TTC549 (cell line): ENCODE measurements around the gene CD22.

Experiments used
- FAIRE-seq: peaks from 2 replicates; lab custom pipeline; 2012; peaks lifted over from hg19 to GRCh38; lab: Jason Lieb, UNC

Gene CD22

DNA sequence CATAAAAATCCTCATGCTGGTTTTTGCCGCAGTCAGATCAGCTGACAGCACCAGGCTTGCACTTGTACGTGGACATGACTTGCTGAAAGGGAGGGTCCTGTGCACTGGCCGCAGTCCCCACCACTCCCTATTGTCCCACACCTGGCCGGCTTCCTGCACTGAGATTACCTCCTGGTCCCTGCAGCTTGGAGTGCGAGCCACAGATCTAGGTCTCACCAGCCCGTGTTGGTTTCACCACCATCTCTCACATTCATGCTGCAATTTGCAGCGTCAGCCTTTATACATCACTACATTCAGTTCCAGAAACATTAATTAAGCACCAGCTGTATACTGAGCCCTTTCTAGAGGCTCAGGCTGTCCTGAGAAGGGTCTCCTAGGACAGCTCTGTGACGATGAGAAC lies 15.0 kb upstream of the CD22 start:
- FAIRE-seq, result no peak

DNA sequence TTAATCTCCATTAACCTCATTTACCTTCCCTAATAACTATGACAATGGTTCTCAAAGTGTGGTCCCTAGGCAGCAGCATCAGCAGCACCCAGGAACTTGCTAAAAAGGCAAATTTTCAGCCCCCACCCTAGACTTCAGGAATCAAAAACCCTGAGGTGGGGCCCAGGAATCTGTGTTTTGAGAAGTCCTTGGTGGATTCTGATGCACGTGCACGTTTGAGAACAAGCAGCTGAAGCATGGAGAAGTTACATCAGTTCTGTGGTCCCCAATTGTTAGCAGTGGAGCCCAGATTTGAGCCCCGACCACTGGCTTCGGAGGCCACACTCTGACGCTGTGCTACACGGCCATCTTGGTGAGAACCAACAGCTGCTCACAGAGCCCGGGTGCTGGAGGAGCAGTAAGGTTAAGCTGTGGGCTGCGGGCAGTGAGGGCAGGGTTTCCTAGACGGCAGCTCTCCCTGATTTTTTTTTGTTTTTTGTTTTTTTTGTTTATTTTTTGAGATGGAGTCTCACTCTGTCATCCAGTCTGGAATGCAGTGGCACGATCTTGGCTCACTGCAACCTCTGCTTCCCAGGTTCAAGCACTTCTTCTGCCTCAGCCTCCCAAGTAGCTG lies 14.0 kb upstream of the CD22 start:
- no peak for FAIRE-seq

DNA sequence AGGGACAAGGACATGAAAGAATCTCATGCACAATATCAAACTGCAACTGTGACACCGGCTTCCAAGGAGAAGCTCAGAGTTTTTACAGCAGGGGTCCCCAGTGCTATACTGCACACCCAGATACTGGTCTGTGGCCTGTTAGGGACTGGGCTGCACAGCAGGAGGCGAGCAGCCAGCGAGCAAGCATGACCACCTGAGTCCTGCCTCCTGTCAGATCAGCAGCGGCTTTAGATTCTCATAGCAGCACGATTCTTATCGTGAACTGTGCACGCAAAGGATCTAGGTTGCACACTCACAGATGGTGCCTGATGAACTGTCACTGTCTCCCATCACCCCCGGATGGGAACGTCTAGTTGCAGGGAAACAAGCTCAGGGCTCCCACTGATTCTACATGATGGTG lies 13.1 kb upstream of the CD22 start:
- FAIRE-seq, result no peak

DNA sequence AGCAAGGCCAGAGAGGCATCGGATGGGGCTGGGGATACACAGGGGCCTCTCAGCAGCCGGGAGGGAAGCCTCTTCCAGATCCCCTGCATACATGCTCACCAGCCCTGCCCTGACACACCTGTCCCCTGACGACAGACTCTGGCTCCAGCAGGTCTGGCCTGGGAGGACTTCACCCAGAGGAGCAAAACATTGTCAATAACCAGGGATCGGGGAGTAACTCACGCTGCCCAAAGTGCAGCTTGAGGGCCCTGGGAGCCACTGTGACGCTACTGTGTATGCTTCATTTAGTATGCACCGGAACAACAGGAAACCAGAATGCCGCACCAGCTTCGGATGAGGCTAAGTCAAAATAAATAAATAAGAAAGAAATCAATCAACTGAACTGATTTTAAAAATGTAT lies 12.4 kb upstream of the CD22 start:
- no peak for FAIRE-seq

DNA sequence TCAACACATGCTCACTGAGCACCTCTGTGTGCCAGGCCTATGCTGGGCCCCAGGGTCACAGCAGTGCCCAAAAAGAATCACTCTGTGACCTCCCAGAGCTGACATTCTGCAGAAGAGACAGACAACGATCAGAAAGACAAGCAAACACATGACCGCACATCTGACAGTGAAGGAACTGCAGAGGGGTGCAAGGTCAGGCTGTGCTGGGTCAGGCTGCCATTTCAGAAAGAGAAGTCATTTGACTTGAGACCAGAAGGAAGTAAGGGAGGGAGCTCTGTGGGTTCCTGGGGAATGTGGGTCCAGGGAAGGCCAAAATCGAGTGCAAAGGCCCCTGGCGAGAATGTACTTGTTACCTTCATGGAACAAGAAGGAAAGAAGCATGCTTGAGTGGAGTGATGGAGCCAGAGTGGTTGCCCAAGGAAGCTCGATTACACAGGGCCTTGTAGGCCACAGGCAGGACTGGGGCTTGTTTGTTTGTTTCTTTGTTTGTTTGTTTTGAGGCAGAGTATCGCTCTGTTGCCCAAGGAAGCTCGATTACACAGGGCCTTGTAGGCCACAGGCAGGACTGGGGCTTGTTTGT lies 11.4 kb upstream of the CD22 start:
- FAIRE-seq, result no peak

DNA sequence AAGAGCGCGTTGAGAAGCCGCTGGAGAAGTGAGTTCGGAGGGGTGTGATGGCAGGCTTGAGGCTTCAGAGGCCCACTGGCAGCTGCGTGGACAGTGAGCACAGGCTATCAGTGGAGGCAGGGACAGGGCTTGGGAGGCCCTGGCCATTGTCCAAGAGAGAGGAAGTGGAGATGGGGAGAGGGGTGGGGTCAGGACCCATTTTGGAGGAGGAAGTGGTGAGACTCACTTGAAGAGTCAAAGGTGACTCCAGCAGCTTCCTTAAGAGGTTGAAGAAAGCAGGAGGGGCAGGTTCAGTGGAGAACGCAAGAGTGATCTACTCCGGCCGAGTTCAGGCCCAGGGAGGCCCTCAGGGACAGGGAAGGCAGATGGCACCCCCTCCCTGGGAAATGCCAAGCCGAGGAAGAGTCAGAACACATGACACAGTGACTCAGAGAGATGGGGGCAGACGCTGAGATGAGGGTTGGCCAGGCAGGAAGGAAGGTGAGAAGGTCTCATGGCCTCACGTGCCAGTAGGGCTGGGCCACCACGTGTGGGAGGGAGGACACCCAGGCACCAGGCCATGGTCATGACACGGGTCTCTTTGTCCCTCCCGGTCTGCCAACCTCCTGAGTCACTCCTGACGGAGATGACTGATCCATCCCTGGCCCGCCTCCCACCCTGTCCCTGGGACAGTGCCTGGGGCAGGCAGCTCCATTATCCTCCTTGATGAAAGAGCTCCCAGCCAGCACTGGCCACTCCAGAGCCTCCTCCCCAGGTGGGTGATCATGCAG lies 10.1 kb upstream of the CD22 start:
- FAIRE-seq, result no peak

DNA sequence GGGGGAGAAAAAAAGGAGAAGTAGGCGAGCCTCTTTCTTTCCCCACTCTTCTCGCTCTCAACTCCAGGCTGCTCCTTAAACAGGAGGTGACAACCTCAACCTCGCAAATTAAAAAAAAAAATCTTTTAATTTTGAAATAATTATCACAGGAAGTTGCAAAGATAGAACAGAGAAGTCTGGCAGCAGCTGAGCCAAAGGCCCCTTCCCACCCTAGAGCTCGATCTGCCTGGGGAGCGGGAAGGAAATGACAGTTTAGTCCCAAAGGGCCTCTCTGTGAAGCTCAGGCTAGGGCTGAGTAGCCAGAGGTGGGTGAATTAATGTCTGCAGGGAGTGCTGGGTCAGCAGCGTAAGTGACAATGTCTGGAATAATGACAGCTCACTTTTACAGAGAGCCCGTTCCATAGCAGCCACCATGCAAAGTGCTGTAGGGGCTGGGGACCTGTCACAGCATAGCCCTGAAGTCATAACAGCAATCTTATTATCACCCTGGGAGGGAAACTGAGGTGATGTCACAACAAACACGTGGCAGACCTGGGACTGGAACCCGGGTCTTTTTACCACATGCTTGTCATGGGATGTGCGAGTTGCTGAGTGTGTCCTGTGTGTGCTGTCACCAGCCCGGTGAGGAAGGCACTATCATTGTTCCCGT lies 8.8 kb upstream of the CD22 start:
- FAIRE-seq, result no peak

DNA sequence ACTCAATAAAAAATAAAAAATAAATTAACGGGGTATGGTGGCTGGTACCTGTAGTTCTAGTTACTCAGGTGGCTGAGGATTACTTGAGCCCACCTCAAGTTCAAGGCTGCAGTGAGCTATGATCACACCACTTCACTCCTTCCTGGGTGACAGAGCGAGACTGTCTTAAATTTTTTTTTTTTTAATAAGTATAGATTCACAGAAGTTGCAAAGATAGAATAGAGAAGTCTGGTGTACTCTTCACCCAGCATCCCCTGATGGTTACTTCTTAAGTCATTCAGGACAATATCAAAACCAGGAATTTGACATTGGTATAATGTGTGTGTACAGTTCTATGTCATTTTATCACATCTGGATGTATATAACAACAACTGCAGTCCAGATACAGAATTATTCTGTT lies 7.7 kb upstream of the CD22 start:
- no peak for FAIRE-seq

DNA sequence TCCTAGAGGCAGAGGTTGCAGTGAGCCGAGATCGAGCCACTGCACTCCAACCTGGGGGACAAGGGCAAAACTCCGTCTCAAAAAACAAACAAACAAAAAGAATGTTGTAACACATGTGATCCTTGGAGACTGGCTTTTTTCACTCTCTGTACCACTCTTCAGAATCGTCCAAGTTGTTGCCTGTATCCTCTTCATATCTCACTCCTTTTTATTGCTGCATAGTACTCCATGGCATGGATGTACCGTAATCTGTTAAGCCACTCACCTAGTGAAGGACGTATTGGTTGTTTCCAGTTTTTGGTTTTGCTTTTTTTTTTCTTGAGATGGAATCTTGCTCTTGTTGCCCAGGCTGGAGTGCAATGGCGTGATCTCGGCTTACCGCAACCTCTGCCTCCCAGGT lies 7.0 kb upstream of the CD22 start:
- FAIRE-seq, result no peak

DNA sequence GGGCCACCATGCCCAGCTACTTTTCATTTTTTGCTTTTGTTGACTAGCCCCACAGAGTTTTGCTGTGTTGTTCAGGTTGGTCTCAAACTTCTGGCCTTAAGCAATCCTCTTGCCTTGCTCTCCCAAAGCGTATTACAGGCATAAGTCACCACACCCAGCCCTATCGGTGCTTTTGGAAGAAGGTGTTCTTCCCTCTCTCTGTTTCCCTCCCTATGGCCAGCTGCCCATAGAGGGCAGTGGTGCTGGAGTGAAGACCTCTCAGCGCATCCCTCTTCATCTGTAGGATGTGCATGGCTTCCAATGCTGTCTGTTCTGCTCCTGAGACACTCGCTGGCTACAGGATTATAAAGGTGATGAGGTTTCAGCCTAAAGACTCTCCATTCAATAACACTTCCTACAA lies 1.3 kb upstream of the CD22 start:
- no peak for FAIRE-seq

DNA sequence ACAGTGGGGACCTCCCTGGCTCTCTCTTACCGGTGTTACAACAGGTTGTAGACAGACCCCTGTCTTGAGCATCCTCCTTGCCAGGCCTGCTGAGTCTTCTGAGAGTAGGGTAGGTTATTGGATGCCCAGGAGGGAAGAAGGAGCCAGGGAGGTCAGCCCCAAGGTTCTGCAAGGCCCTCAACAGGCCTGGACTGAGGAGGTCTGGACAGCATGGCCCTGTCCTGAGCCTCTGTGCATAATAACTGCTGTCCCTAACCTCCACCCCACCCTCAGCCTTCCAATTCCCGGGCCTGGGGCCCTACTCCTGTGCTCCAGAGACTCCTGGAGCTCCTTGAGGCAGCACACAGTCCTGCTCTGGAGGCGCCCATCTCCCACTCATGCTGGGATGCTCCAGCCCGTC lies 336 bp downstream of the CD22 start:
- FAIRE-seq, result no peak

DNA sequence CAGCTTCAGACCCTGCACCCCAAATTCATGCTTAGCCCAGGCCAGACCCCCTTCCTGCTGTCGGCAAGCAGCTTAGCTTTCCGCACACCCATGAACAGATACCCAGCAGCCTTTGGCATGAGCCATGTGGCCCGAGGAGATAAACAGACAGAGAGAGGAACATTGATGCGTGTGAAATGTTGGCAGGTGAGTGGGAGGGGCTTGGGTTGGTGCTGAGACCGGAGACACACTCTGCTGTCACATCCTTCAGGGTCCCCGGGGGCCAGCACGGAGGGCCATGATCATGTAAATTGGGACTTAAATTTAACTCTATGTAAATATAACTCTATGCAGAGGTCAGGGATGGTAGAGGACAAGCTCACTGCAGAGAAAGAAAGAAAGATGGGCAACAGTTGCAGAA lies 1.5 kb downstream of the CD22 start:
- FAIRE-seq, result no peak

DNA sequence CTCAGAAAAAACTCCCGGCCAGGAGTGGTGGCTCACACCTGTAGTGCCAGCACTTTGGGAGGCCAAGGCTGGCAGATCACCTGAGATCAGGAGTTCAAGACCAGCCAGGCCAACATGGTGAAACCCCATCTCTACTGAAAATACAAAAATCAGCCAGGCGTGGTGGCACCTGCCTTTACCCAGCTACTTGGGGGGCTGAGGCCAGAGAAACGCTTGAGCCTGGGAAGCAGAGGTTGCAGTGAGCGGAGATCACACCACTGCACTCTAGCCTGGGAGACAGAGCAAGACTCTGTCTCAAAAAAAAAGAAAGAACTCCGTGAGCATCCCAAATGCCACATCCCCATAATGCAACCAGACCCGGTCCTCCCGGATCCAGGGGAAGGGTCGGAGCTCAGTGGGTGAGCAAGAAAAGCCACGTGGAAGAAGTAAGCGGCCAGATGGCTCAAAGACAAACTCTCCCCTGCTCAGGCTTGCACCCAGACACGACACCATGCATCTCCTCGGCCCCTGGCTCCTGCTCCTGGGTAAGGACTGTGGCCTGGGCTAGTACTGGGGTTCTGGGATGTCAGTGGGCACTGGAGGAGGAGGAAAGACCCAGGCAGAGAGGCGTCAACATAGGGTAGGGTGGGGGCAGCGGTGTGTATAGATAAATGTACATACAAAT lies 2.7 kb downstream of the CD22 start:
- no peak for FAIRE-seq

DNA sequence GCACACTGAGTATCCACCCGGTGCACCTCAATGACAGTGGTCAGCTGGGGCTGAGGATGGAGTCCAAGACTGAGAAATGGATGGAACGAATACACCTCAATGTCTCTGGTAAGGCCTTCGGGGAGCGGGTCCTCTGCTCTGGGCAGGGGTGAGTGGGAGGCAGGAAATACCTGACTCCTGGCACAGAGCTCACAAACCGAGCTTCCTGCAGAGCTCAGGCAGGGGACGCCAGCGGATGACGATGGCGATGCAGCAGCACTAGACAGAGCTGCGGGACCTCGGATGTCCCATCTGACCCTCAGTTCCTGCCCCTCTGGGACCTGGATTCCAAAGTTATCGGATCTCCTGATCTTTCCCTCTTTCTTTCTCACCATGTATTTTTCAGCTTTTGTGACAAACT lies 3.8 kb downstream of the CD22 start:
- no peak for FAIRE-seq

DNA sequence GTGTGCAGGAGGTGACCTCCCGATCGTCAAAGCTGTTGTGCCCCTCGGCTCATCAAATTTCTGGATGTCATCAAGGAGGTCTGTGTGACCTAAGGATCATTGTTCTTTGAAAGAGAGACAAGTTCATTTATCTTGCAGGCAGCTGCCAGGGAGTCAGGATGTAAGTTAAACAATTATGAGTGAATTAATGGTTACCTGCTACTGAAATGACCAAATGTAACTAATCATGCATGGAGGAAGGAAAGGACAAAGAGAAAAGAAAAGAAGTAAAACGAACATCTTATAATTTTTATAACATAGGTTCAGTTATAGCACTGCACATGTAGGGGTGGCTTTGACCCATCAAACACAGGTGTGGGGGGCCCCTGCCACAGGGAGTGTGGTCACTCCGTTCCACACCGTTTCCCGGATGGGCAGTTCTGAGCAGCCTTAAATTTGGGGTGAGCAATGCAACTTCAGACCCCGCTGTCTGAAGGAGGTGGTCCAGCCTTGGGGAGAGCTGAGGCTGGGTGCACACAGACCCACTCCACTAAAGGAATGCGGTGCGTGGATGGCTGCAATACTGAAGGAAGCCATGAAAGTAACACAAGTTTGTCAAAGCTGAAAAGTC lies 5.3 kb downstream of the CD22 start:
- FAIRE-seq, result no peak

DNA sequence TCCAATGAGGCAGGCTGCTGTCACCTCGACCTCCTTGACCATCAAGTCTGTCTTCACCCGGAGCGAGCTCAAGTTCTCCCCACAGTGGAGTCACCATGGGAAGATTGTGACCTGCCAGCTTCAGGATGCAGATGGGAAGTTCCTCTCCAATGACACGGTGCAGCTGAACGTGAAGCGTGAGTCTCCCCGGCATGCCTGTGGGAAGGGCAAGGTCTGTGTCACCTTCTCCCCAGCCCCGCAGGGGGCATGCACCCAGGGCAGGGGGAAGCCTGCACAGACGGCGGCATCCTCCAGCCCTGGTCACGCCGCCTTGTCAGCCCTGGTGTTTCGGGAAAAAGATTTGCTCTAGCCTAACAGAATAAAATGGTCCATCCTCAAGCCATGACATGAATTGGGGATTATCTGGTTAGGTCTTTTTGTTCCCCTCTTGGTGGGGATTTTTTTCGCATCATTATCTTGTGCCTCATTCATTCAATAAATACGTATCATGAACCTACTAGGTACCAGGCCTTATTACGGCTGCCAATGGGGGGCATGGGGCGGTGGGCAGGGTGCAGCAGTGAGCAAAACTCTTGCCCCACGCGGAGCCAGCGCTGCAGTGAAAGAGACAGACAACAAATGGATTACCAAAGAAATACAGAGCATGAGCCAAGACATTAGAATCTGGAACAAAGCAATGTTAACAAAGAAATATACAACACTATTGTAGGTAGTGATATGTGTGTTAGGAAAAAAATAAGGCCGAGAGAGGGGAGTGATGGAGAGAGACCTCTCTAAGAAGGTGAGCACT lies 7.4 kb downstream of the CD22 start:
- FAIRE-seq, result no peak

DNA sequence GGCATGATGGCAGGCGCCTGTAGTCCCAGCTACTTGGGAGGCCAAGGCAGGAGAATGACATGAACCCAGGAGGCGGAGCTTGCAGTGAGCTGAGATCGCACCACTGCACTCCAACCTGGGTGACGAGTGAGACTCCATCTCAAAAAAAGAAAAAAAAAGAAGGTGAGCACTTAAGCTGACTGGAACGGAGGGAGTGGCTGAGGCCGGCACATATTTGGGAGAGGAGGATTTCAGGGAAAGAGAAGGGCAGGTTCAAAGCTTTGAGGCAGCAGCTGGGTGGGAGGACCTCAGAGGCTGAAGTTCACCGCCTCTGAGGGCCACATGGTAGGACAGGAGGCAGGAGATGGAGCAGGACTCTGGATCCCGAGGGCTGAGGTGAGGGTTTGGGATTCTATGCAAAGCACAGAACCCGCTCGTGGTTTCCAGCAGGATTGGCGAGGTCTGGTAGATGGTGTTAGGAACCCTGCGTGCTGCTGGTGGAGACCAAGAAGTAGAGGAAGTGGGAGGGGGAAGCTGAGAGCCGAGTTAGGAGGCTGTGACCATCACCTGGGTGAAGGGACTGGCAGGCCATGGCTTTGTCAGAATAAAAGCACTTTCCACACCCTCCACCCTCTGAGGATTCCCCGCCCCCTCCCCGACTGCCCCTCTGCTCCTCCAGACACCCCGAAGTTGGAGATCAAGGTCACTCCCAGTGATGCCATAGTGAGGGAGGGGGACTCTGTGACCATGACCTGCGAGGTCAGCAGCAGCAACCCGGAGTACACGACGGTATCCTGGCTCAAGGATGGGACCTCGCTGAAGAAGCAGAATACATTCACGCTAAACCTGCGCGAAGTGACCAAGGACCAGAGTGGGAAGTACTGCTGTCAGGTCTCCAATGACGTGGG lies 8.4 kb downstream of the CD22 start:
- no peak for FAIRE-seq

DNA sequence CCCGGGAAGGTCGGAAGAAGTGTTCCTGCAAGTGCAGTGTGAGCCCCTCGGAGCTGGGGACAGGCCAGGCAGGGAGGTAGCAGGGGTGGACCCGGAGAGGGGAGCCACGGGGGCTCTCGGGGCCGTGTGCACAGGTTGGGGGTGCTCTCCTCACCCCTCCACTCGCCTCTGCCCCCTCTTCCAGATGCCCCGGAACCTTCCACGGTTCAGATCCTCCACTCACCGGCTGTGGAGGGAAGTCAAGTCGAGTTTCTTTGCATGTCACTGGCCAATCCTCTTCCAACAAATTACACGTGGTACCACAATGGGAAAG lies 9.0 kb downstream of the CD22 start:
- FAIRE-seq, result no peak

DNA sequence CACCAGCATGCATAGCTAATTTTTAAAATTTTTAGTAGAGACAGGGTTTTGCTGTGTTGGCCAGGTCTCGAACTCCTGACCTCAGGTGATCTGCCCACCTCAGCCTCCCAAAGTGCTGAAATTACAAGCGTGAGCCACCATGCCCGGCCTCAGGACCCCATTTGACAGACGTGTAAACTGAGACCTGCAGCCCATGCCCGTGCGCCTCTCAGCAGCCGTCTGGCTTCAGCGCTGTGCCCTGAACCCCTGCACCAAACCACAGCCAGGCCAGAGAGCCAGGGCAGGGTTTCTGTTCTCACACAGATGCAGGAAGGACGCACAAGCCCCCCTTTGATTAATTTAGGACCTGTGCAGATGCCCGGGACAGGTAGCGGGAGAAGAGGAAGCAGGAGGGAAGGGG lies 11.4 kb downstream of the CD22 start:
- no peak for FAIRE-seq

DNA sequence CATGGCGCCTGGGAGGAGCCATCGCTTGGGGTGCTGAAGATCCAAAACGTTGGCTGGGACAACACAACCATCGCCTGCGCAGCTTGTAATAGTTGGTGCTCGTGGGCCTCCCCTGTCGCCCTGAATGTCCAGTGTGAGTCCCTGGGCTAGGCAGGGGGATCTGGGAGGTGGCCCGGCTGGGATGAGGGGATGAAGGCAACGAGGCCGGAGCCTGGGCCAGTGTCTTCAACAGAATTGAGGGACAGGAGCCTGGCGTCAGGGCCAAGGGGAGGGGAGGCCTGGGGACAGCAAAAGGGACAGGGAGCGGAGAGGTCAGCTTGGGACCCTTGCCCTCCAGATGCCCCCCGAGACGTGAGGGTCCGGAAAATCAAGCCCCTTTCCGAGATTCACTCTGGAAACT lies 12.0 kb downstream of the CD22 start:
- no peak for FAIRE-seq
